LNCAP (cell line): ENCODE measurements around the gene KIAA1217.

Experiments used
- TF ChIP-seq, protein P1 (sequence below): fragments of 450-650 bp; IDR thresholded peaks from 2 replicates; pipeline ENCODE4 v1.5.1; 2017; ENCODE audit warnings: mild to moderate bottlenecking

Gene KIAA1217

DNA sequence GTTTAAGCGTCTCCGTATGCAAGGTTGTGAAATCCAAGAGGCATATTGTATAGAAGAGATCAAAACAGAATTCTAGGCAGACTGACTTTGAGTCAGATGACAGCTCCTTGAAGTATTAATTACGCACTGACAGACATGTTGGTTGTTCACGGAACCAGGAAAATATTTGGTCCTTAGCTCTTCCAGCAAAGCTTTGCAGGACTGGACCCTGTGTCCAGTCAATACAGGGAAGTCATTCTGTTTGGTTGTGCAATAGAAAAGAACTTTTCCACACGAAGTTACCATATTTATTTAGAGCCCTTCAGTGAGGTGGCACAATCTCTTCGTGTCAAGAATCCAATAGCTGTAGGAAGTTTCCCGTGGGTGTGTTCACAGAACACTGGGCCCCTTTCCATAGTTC, 309.5 kb downstream of the KIAA1217 start:
- TF ChIP-seq, protein P1, sequence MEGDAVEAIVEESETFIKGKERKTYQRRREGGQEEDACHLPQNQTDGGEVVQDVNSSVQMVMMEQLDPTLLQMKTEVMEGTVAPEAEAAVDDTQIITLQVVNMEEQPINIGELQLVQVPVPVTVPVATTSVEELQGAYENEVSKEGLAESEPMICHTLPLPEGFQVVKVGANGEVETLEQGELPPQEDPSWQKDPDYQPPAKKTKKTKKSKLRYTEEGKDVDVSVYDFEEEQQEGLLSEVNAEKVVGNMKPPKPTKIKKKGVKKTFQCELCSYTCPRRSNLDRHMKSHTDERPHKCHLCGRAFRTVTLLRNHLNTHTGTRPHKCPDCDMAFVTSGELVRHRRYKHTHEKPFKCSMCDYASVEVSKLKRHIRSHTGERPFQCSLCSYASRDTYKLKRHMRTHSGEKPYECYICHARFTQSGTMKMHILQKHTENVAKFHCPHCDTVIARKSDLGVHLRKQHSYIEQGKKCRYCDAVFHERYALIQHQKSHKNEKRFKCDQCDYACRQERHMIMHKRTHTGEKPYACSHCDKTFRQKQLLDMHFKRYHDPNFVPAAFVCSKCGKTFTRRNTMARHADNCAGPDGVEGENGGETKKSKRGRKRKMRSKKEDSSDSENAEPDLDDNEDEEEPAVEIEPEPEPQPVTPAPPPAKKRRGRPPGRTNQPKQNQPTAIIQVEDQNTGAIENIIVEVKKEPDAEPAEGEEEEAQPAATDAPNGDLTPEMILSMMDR: no peak

DNA sequence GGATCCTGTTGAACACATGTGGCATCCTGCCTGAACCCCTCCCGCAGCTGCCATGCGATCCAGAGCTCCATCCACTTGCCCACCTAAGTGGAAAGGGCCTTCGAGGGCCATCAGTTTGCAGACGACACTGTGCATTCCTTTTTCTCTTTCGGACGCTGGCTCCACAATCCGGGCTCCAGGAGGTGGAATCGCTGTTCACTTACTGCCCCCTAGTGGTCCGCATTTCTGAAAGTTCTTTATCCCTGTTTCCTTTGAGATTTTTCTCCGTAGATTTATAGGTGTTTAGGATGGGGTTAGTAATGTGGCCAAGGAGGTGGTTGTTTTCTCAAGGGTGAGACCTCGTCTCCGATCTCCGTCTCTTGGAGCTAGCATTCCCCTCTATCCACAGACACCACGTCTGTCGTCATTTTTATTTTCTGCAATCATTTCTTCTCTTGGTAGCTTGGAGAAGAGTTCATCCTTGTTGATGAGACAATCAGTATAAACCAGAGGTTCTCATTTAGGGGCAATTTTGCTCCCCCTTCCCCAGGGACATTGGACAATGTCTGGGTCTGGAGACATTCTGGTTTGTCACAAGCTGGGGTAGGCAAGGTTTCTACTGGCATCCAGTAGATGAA, 310.2 kb downstream of the KIAA1217 start:
- TF ChIP-seq, protein P1: peak; percentile 79

- TF ChIP-seq, protein P1: no peak
Measured at GRCh38 chr10:24519950-24520349, 311.0 kb downstream of the KIAA1217 start.

GRCh38 chr10:24524314-24524713, 315.4 kb downstream of the KIAA1217 start:
- TF ChIP-seq, protein P1: no peak

DNA sequence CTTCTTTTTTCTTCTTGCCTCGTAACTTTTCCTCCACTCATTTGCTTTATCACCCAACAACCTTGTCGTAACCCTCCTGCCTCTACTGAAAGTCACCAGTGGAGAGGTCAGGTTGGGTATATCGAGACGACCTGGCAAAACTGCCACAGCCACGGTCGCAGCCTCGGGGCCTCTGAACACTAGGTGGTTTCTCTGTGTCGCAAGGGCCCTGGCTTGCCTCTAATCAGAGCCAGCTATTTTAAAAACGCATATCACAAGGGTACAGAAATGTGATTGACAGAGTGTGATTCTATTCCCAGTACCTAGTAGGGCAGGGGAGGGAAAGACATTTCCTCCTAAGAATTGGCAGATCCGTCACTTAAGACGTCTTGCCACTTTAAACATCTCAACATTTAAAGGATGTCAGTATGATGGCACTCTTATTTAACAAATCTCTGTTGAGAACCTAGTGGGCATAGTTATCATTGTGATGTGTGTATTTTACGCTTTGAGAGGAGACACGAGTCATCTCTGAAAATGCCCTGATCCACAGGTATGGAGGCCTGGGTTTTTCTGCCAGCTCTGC, 317.2 kb downstream of the KIAA1217 start:
- TF ChIP-seq, protein P1: no peak

DNA sequence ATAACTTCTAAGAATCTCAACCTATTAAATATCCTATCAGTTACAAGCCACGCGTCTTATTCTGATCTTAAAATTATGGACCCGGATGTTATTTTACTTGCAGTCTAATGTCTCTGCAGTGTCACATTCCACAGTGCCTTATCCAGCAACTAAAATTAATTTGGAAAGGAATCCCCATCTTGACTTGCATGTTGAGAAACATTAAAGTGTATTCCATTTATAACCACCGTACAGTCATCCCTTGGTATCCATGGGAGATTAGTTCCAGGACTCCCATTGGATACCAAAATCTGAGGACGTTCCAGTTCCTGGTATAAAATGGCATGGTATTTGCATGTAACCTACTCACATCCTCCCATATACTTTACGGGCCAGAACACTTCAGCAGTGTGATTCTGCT, 320.0 kb downstream of the KIAA1217 start:
- TF ChIP-seq, protein P1: no peak

GRCh38 chr10:24531439-24531838, 322.5 kb downstream of the KIAA1217 start:
- TF ChIP-seq, protein P1: no peak
